SK-N-SH treated with all-trans-retinoic acid at 6 μM for 48 hours (cell line): ENCODE results near the gene ANP32A.

ENCODE experiments used
- CSRNP3 ChIP-seq: fragments of 250-450 bp; sonication (Bioruptor Pico); IDR thresholded peaks from 2 replicates; pipeline ENCODE4 v1.5.1; 2021; ENCODE audit warnings: mild to moderate bottlenecking, moderate library complexity
- ESRRG ChIP-seq: fragments of 250-450 bp; sonication (Bioruptor Pico); IDR thresholded peaks from 2 replicates; pipeline ENCODE4 v1.6.1; 2021; ENCODE audit warnings: mild to moderate bottlenecking
- PATZ1 ChIP-seq: fragments of 250-450 bp; sonication (Bioruptor Pico); IDR thresholded peaks from 2 replicates; pipeline ENCODE4 v1.8.0; 2020; ENCODE audit warnings: mild to moderate bottlenecking, moderate library complexity, borderline replicate concordance
- RARB ChIP-seq: fragments of 250-450 bp; sonication (Bioruptor Pico); IDR thresholded peaks from 2 replicates; pipeline ENCODE4 v1.8.0; 2021; ENCODE audit warnings: mild to moderate bottlenecking, moderate library complexity
- SNAI2 ChIP-seq: fragments of 250-450 bp; sonication (Bioruptor Pico); IDR thresholded peaks from 2 replicates; pipeline ENCODE4 v1.5.0; 2020; ENCODE audit warnings: mild to moderate bottlenecking, moderate library complexity
- TOX ChIP-seq: fragments of 250-450 bp; sonication (Bioruptor Pico); IDR thresholded peaks from 2 replicates; pipeline ENCODE4 v1.8.0; 2021; ENCODE audit warnings: mild to moderate bottlenecking, moderate library complexity, borderline replicate concordance
- ZFP3 ChIP-seq: fragments of 250-450 bp; sonication (Bioruptor Pico); IDR thresholded peaks from 2 replicates; pipeline ENCODE4 v1.5.0; 2020; ENCODE audit warnings: mild to moderate bottlenecking, moderate library complexity

GRCh38 chr15:68775236-68775577 lies 45.5 kb downstream of the ANP32A start:
- TF ChIP-seq TOX (CRISPR knock-in tag) (no peak), RARB (CRISPR knock-in tag) (no peak), PATZ1 (no peak), SNAI2 (no peak), CSRNP3 (CRISPR knock-in tag) (no peak), ZFP3 (CRISPR knock-in tag) (no peak), ESRRG (CRISPR knock-in tag) (no peak)
